ENCODE results near the gene ERBB2. TPM values are rescaled to one million over a fixed set of nuclear protein-coding genes. Genes with fewer than 3 reads are reported as not detected.
"Not testable (repeated sequence)": the region's sequence is repeated elsewhere in the genome, so short reads cannot be mapped to it uniquely, and the experiment has no call there.

ERBB2 gene
- polyA plus RNA-seq, 1 donor, result 175 TPM

DNA sequence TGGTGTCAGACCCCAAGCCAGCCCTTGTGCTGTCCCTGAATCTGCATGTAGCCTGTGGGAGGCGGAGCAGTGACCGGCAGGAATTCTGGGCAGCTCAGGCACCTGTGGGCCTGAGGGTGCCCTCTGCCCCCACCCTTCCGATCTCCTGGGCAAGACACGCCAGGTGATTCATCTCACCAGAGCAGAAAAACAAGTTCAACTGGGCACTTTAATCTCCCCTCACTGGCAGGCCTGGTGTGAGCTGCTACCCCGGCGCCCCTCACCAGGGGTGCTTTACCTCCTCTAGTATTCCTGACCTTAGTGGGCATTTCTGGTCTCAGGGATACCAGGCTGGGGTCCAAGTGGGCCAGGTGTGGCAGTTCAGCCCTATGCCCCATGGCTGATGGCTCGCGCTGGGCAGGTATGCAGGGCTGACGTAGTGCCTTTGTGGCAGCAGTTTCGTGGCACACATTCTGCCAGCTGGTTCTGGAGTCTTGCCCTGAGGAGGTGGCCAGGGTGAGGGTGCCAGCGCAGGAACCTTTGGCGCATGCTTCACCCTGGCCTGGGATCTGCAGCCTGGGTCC, 6.0 kb downstream of the ERBB2 start:
- no CpG with 5 or more reads among the region's 12 CpGs for WGBS (ENCODE audit: insufficient coverage, low lambda C conversion rate)
- Histone ChIP-seq H3K36me3 (ENCODE audit: control insufficient read depth, insufficient read depth, low read length) (peaks cover 68% of the 10 kb centered on the region), H3K27ac (ENCODE audit: low read length) (peak overlapping the region; percentile 30), H3K9me3 (ENCODE audit: control insufficient read depth, low read depth, low read length) (no peaks in the 10 kb centered on the region), H3K27me3 (ENCODE audit: control insufficient read depth, insufficient read depth, low read length) (no peaks in the 10 kb centered on the region), H3K4me1 (ENCODE audit: control insufficient read depth, insufficient read depth, low read length) (peaks cover 45% of the 10 kb centered on the region), H3K4me3 (ENCODE audit: low read length) (no peak overlapping the region)
- peak; percentile 37 to 62 for DNase-seq

DNA sequence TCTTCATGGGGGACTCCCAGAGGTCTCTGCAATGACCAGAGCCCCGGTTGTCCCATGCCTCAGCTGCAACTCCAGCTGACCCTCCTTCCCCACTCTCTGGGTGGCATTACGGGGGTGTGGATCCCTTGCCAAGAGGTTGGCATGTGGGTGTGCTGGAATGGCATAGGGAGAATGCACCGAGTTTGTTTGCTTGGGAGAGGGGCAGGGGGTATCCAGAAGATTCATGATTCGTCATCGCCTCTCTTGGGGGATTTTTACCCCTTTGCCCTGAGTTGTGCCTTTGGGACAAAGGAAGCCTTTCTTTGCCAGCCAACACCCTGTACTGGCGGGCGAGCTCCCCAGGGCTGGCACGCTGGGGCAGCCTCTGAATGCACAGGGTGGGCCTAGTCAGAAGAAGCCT, 6.5 kb downstream of the ERBB2 start:
- Histone ChIP-seq H3K27ac (ENCODE audit: low read length) (no peak overlapping the region), H3K27me3 (ENCODE audit: control insufficient read depth, insufficient read depth, low read length) (no peaks in the 10 kb centered on the region), H3K4me1 (ENCODE audit: control insufficient read depth, insufficient read depth, low read length) (peaks cover 45% of the 10 kb centered on the region), H3K9me3 (ENCODE audit: control insufficient read depth, low read depth, low read length) (no peaks in the 10 kb centered on the region), H3K36me3 (ENCODE audit: control insufficient read depth, insufficient read depth, low read length) (peaks cover 73% of the 10 kb centered on the region), H3K4me3 (ENCODE audit: low read length) (no peak overlapping the region)
- DNase-seq, result no peak
- WGBS (ENCODE audit: insufficient coverage, low lambda C conversion rate), result no CpG with 5 or more reads among the region's 8 CpGs

DNA sequence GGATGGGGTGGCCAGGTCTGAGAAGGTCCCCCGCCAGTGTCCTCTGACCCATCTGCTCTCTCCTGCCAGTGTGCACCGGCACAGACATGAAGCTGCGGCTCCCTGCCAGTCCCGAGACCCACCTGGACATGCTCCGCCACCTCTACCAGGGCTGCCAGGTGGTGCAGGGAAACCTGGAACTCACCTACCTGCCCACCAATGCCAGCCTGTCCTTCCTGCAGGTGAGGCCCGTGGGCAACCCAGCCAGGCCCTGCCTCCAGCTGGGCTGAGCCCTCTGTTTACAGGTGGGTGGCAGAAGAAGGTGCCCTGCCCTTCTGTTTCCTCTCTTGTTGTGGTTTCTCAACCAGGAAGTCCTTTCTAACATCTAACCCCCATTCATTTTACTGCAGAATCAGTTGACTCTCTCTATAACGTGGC, 7.1 kb downstream of the ERBB2 start:
- Histone ChIP-seq H3K36me3 (ENCODE audit: control insufficient read depth, insufficient read depth, low read length) (peaks cover 77% of the 10 kb centered on the region), H3K4me1 (ENCODE audit: control insufficient read depth, insufficient read depth, low read length) (peaks cover 42% of the 10 kb centered on the region), H3K9me3 (ENCODE audit: control insufficient read depth, low read depth, low read length) (no peaks in the 10 kb centered on the region), H3K27ac (ENCODE audit: low read length) (no peak overlapping the region), H3K4me3 (ENCODE audit: low read length) (no peak overlapping the region), H3K27me3 (ENCODE audit: control insufficient read depth, insufficient read depth, low read length) (no peaks in the 10 kb centered on the region)
- no CpG with 5 or more reads among the region's 7 CpGs for WGBS (ENCODE audit: insufficient coverage, low lambda C conversion rate)
- no peak for DNase-seq

DNA sequence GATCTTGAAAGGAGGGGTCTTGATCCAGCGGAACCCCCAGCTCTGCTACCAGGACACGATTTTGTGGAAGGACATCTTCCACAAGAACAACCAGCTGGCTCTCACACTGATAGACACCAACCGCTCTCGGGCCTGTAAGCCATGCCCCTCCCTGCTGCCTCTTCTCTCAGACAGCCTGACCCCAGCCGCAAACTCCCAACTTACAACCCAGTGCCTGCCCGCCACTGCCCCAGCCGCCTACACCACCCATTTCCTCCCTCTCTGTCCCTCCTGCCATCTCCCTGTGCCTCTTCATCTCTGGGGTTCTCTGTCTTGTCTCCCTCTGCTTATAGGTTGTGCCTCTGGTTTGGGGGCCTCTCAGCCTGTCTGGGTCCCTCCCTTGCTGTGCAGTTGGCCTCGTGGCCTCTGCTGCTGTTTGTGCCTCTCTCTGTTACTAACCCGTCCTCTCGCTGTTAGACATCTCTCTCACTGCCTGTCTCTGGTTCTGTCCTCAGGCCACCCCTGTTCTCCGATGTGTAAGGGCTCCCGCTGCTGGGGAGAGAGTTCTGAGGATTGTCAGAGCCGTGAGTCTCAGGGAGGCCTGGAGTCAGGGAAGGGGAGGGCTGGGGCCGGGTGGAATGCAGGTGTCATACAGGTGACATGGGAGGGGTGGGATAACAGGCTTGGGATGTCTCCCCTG, 9.6 kb downstream of the ERBB2 start:
- Histone ChIP-seq H3K4me1 (ENCODE audit: control insufficient read depth, insufficient read depth, low read length) (peaks cover 19% of the 10 kb centered on the region), H3K27me3 (ENCODE audit: control insufficient read depth, insufficient read depth, low read length) (no peaks in the 10 kb centered on the region), H3K36me3 (ENCODE audit: control insufficient read depth, insufficient read depth, low read length) (peaks cover 88% of the 10 kb centered on the region), H3K4me3 (ENCODE audit: low read length) (no peak overlapping the region), H3K9me3 (ENCODE audit: control insufficient read depth, low read depth, low read length) (no peaks in the 10 kb centered on the region), H3K27ac (ENCODE audit: low read length) (no peak overlapping the region)
- WGBS (ENCODE audit: insufficient coverage, low lambda C conversion rate), result no CpG with 5 or more reads among the region's 14 CpGs
- no peak for DNase-seq

DNA sequence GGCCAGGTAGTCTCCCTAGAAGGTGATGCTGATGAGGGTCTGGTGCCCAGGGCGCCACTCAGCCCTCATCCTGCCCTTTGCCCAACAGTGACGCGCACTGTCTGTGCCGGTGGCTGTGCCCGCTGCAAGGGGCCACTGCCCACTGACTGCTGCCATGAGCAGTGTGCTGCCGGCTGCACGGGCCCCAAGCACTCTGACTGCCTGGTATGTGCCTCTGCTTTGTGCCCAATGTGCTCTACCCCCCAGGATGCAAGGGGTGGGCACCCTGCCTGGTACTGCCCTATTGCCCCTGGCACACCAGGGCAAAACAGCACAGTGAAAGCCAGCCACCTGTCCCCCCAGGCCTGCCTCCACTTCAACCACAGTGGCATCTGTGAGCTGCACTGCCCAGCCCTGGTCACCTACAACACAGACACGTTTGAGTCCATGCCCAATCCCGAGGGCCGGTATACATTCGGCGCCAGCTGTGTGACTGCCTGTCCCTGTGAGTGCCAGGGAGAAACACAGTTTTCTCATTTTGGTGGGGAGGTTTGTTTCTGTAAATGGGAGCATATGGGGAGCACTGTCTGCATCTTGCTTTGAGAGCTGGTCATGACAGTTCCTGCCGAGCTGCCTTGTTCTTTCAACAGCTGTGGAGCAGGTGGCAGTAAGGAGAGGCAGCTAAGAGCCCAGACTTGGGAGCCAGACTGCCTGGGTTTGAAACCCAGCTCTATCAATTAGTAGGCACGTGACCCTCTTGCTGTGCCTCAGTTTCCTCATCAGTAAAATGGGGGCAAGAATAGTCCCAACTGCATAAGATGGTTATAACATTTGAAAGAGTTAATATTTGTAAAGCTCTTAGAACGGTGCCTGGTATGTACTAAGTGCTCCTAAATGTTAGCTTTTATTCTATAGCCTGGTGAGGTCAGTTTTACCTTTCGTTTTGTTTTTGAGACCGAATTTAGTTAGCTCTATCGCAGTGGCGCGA, 10.4 kb downstream of the ERBB2 start:
- Histone ChIP-seq H3K4me3 (ENCODE audit: low read length) (no peak overlapping the region), H3K36me3 (ENCODE audit: control insufficient read depth, insufficient read depth, low read length) (peaks cover 91% of the 10 kb centered on the region), H3K27ac (ENCODE audit: low read length) (no peak overlapping the region), H3K4me1 (ENCODE audit: control insufficient read depth, insufficient read depth, low read length) (peaks cover 11% of the 10 kb centered on the region), H3K27me3 (ENCODE audit: control insufficient read depth, insufficient read depth, low read length) (no peaks in the 10 kb centered on the region), H3K9me3 (ENCODE audit: control insufficient read depth, low read depth, low read length) (no peaks in the 10 kb centered on the region)
- DNase-seq, result no peak
- WGBS (ENCODE audit: insufficient coverage, low lambda C conversion rate), result no CpG with 5 or more reads among the region's 20 CpGs

DNA sequence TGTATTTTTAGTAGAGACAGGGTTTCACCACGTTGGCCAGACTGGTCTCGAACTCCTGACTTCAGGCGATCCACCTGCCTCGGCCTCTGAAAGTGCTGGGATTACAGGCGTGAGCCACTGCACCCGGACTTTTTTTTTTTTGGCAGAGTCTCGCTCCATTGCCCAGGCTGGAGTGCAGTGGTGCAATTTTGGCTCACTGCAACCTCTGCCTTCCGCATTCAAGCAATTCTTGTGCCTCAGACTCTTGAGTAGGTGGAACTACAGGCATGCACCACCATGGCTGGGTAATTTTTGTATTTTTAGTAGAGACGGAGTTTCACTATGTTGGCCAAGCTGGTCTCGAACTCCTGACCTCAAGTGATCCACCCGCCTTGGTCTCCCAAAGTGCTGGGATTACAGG, 11.2 kb downstream of the ERBB2 start:
- H3K36me3 ChIP-seq (ENCODE audit: control insufficient read depth, insufficient read depth, low read length), result peaks cover 92% of the 10 kb centered on the region
- DNase-seq; H3K9me3 ChIP-seq (ENCODE audit: control insufficient read depth, low read depth, low read length); H3K27ac ChIP-seq (ENCODE audit: low read length); H3K27me3 ChIP-seq (ENCODE audit: control insufficient read depth, insufficient read depth, low read length); H3K4me1 ChIP-seq (ENCODE audit: control insufficient read depth, insufficient read depth, low read length); H3K4me3 ChIP-seq (ENCODE audit: low read length): not testable (repeated sequence)
- WGBS (ENCODE audit: insufficient coverage, low lambda C conversion rate), result no CpG with 5 or more reads among the region's 11 CpGs

- H3K4me3 ChIP-seq (ENCODE audit: low read length), result no peak overlapping the region
- H3K27ac ChIP-seq (ENCODE audit: low read length), result no peak overlapping the region
- no peaks in the 10 kb centered on the region for H3K9me3 ChIP-seq (ENCODE audit: control insufficient read depth, low read depth, low read length)
- no peaks in the 10 kb centered on the region for H3K4me1 ChIP-seq (ENCODE audit: control insufficient read depth, insufficient read depth, low read length)
- DNase-seq, result no peak
- peaks cover 92% of the 10 kb centered on the region for H3K36me3 ChIP-seq (ENCODE audit: control insufficient read depth, insufficient read depth, low read length)
- WGBS (ENCODE audit: insufficient coverage, low lambda C conversion rate), result no CpG with 5 or more reads among the region's 10 CpGs
- H3K27me3 ChIP-seq (ENCODE audit: control insufficient read depth, insufficient read depth, low read length), result no peaks in the 10 kb centered on the region
Observed at GRCh38 chr17:39711851-39712250, 12.0 kb downstream of the ERBB2 start.

DNA sequence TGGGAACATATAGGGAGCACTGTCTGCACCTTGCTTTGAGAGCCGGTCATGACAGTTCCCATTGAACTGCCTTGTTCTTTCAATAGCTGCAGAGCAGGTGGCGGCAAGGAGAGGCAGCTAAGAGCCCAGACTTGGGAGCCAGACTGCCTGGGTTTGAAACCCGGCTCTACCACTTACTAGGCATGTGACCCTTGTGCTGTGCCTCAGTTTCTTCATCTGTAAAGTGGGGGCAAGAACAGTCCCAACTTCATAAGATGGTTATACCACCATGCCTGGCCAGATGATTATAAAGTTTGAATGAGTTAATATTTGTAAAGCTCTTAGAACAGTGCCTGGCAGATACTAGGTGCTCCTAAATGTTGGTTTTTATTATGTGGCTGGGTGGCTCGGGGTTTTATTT, 14.4 kb downstream of the ERBB2 start:
- 100% methylated on average over 1 of the region's 4 CpGs for WGBS (ENCODE audit: insufficient coverage, low lambda C conversion rate)
- no peak for DNase-seq
- Histone ChIP-seq H3K27me3 (ENCODE audit: control insufficient read depth, insufficient read depth, low read length) (no peaks in the 10 kb centered on the region), H3K36me3 (ENCODE audit: control insufficient read depth, insufficient read depth, low read length) (peaks cover 89% of the 10 kb centered on the region), H3K4me3 (ENCODE audit: low read length) (no peak overlapping the region), H3K27ac (ENCODE audit: low read length) (no peak overlapping the region), H3K9me3 (ENCODE audit: control insufficient read depth, low read depth, low read length) (no peaks in the 10 kb centered on the region), H3K4me1 (ENCODE audit: control insufficient read depth, insufficient read depth, low read length) (no peaks in the 10 kb centered on the region)

DNA sequence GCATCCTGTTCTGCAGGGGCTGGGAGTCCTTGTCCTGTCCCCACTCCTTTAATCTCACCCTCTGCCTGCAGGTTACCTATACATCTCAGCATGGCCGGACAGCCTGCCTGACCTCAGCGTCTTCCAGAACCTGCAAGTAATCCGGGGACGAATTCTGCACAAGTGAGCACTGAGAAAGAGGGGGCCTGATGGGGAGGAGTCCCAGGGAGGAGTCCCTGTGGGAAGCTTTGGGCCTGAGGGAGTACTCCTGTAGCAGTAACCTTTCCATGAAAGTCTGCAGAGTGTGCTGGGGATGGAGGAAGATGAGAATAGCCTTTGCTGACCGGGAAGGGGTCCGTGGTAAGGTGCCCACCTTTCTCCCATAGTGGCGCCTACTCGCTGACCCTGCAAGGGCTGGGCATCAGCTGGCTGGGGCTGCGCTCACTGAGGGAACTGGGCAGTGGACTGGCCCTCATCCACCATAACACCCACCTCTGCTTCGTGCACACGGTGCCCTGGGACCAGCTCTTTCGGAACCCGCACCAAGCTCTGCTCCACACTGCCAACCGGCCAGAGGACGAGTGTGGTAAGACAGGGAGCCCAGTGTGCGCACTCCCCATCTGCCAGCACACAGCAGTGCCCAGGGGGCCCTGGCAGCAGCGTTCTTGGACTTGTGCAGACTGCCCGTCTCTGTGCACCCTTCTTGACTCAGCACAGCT, 15.7 kb downstream of the ERBB2 start:
- Histone ChIP-seq H3K36me3 (ENCODE audit: control insufficient read depth, insufficient read depth, low read length) (peaks cover 88% of the 10 kb centered on the region), H3K4me1 (ENCODE audit: control insufficient read depth, insufficient read depth, low read length) (no peaks in the 10 kb centered on the region), H3K27me3 (ENCODE audit: control insufficient read depth, insufficient read depth, low read length) (no peaks in the 10 kb centered on the region), H3K9me3 (ENCODE audit: control insufficient read depth, low read depth, low read length) (no peaks in the 10 kb centered on the region), H3K4me3 (ENCODE audit: low read length) (no peak overlapping the region), H3K27ac (ENCODE audit: low read length) (no peak overlapping the region)
- DNase-seq, result no peak
- no CpG with 5 or more reads among the region's 18 CpGs for WGBS (ENCODE audit: insufficient coverage, low lambda C conversion rate)
